HG02763 (cell line): ENCODE measurements around the gene TOR1A.
A peak's percentile ranks its signal among the peaks of the same experiment; 100 is the strongest.

Experiments used
- ATAC-seq: cut with Tn5 transposase; IDR thresholded peaks from one replicate; pipeline ENCODE4 v1.9.1; 2021; ENCODE audit warnings: mild to moderate bottlenecking, moderate library complexity; ENCODE audit not compliant: unreplicated experiment

TOR1A gene, protein sequence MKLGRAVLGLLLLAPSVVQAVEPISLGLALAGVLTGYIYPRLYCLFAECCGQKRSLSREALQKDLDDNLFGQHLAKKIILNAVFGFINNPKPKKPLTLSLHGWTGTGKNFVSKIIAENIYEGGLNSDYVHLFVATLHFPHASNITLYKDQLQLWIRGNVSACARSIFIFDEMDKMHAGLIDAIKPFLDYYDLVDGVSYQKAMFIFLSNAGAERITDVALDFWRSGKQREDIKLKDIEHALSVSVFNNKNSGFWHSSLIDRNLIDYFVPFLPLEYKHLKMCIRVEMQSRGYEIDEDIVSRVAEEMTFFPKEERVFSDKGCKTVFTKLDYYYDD

DNA sequence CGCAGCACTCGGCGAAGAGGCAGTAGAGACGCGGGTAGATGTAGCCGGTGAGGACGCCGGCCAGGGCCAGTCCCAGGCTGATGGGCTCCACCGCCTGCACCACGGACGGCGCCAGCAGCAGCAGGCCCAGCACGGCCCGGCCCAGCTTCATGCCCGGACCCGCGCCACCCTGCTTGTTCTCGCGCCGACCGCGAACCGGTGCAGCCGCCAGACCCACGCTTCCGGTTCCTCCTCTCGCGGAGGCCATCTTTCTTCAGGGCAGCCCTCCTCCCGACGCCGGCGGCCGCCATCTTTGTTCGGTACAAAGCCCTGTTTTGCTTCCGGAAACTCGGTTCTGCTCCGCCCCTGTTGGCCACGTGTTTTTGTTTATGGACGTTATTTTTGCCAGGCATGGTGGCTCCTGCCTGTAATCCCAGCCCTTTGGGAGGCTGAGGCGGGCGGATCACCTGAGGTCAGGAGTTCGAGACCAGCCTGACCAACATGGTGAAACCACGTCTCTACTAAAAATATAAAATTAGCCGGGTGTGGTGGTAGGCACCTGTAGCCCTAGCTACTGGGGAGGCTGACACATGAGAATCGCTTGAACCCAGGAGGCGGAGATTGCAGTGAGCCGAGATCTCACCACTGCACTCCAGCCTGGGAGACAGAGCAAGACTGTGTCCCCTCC is at the start of gene TOR1A:
Gene TOR1A (minus strand): TSS at position 202 of the 667 bp plus-strand sequence. CDS start 51 bp downstream, at position 151.
- ATAC-seq = peak; percentile 88

DNA sequence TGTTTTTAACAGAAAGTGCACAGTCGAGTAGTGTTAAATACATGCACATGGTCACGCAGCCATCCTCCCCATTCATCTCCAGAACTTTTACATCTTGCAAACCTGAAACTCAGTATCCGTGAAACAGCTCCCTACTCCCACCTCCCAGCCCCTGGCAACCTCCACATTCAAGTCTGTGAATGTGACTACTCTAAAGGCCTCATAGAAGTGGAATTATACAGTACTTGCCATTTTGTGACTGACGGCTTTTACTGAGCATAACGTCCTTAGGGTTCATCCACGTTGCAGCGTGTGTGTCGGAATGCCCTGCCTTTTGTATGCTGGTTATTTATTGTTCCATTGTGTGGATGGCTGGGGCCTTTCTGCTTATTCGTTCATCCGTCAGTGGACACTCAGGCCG is 47.1 kb upstream of the TOR1A start:
- no peak for ATAC-seq

DNA sequence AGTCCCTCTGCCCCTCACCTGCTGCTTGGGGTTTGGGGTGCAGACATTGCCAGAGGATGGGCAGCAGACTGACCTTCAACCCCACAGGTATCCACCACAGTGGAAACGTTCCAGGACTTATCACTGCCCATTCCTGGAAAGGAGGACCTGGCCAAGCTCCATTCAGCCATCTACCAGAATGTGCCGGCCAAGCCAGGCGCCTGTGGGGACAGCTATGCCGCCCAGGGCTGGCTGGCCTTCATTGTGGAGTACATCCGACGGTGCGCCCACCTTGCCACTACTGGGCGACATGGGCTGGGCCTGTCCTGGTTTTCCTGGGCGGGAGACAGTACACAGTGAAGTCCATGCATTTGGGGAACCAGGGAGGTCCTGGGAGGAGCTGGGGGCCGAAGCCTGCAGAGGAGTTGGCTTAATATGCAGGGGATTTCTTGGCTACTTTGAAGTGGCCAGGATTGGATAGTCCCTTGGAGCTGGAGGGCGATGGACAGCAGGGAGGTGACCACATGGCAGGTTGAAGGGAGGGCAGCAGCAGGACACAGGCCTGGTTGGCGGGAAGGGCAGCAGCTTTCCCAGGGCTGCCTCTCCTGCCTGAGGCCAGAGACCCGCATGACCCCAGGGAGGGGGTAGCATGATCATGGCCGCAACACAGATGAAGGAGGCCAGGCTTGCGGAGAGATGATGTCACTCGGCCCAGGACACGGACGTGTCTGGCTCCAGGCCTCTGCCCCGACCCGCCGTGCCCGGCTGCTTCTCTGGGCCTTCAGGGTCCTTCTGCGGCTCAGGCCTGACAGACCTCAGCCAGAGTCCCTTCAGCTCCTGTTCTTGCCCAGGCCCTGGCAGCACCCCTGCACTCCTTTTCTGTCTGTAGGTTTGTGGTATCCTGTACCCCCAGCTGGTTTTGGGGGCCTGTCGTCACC is 45.9 kb upstream of the TOR1A start:
- no peak for ATAC-seq

DNA sequence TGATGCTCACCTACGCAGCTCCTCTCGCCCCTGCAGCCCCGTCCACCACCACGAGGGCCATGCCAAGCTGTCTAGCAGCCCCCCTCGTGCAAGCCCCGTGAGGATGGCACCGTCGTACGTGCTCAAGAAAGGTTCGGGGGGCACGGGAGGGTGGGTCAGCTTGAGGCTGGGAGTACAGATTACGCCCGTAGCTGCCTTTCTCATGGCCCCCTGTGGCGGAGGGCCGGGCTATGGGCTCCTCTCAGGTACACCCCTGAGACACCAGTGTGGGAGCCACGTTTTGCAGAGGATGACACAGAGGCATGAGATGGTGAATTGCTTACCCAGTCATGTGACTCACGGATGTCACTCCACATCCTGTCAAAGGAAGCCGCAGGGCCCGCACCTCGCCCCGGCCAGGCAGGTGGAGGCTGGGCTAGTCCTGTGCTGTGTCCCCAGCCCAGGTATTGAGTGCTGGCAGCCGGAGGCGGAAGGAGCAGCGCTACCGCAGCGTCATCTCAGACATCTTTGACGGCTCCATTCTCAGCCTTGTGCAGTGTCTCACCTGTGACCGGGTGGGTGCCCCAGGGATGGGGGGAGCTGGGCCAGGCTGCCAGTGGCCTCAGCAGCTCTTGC is 45.0 kb upstream of the TOR1A start:
- no peak for ATAC-seq

DNA sequence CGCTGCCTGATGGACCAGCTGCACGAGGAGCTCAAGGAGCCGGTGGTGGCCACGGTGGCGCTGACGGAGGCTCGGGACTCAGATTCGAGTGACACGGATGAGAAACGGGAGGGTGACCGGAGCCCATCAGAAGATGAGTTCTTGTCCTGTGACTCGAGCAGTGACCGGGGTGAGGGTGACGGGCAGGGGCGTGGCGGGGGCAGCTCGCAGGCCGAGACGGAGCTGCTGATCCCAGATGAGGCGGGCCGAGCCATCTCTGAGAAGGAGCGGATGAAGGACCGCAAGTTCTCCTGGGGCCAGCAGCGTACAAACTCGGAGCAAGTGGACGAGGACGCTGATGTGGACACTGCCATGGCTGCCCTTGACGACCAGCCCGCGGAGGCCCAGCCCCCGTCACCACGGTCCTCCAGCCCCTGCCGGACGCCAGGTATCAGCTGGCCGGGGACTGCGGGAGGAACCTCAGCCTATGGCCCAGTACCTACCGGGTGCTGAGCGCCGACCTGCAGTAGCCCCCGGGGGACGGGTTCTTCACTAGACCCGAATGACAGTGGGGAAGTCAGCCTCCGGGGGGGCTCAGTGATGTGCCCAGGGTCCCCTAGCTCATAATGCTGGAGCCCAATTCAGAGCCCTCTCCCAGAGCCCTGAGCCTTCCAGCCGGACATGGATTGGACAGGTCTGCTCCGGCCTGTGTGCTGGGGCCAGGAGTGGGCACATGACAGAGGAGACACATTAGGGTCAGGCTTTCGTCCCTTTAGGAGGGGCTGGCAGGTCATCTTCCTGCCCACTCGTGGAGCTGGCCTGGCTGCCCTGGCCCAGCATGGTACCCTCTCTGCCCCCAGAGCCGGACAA is 44.3 kb upstream of the TOR1A start:
- ATAC-seq = no peak

DNA sequence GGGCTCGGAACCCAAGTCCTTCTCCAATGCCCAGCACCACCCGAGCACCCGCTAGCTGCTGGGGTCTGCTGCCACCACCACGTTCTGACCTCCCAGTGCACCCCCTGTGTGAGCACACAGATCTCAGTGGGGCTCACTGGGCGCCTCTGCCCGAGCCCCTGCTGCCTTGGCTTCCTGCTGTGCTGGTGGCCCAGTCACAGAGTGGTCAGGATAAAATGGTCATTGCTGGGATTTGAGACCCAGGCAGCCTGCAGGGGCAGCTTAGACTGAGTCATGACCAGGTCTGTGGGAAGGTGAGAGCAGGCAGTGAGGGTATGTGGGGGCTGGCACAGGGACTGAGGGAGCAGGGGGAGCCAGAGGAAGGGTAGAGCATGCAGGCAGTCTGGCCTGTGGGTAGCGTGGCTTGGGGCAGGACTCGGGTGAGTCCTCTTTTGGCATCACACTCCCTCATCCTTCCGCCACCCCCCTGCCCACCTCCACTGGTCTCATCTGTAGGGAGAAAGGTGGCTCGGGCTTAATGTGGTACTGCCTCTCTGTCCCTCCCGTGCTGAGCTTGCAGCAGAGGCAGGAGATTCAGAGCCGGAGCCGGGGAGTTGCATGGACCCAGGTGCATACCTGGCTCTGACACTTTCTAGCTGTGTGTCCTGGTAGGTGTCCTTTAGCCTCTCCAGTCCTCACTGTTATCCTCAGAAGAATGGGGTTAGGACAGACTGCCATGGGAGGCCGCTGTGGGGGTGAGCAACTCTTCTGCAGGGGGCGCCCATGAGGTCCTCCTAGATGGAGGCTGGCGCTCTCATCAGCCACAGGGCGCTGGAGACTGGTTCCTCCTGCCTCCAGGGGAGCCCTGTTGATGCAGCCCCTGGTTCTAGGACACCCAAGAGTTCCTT is 43.4 kb upstream of the TOR1A start:
- ATAC-seq = no peak

DNA sequence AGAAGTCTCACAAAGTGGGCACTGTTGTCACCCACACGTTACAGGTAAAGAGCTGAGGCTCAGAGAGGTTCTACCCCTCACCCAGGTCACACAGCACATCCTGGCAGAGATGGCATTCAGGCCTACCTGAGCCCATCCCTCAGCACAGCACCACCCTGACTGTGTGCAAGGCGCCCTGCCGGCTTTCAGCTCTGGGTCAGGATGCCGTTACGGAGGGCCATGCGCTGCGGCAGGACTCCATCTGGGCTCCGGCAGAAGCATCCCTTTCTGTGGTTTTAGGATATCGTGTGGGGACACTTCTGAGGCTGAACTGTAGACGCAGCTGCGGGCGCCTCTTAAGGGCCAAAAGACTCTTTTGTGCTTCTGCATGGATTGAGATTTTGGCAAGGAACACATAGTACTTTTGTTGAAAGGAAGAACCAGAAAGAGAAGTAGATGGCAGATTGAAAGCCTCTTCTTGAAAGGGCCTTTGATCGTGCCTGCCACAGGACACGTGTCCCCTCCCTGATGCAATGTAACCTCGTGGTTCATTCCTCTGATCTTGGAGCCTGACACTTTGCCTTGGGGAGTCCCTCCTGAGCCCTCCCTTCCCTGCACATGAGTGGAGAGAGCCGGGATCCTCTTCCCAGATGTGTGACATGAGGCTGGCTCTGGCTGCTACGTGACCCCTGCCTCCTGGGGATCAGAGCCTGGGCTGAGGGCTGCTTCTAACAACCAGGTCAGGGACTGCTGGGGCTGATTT is 42.6 kb upstream of the TOR1A start:
- ATAC-seq = no peak

DNA sequence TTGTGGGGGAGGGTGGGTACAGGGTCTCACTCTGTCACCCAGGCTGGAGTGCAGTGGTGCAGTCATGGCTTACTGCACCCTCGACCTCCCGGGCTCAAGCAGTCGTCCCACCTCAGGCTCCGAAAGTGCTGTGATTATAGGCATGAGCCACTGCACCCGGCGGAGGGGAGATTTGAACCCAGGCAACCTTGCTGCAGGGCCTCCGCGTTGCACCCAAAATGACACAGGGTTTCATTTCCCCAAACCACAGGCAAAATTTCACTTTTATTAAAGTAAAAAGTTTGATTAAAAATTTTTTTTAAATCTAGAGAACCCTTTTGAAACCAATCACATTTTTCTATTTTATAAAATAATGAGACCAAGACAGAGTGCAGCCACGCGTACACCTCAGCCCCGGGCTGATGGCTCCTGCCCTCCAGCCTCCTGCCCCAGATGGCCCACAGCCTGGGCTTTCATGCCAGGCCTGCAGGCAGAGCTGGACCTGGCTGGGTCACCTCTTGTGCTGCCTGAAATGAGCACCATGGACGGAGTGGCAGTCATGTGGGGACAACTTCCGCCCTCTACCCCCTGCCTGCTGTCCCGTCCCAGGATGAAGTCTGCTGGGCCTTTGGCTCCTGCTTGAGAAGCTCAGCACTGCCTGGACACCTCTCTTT is 41.9 kb upstream of the TOR1A start:
- ATAC-seq = no peak

DNA sequence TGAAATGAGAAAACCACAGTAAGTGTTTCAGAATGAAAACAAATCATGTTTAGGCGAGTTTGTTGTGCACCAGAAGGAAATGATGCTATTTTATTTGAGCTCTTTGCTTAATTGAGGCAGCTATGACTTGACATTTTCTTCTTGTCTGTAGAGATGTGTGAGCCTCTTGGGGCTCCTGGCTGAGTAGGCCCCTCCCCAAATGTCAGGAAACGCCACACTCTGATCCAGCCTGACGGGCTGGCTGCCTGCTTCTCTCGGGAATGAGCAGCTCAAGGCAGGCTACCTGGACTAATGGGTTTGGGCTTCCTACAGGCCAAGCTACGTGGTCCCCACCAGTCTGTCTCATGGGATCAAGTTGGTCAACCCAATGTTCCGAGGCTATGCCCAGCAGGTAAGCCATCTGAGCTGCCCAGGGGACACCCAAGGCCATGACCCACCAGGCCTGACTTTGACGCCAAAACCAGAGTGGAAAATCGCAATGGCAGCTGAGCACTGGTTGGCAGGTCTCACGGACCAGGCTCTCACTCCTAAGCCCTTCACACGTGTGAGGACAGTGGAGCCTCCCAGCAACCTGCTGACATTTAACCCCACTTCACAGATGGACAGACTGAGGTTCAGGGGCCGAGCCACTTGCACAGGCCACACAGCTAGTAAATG is 41.2 kb upstream of the TOR1A start:
- ATAC-seq = no peak

DNA sequence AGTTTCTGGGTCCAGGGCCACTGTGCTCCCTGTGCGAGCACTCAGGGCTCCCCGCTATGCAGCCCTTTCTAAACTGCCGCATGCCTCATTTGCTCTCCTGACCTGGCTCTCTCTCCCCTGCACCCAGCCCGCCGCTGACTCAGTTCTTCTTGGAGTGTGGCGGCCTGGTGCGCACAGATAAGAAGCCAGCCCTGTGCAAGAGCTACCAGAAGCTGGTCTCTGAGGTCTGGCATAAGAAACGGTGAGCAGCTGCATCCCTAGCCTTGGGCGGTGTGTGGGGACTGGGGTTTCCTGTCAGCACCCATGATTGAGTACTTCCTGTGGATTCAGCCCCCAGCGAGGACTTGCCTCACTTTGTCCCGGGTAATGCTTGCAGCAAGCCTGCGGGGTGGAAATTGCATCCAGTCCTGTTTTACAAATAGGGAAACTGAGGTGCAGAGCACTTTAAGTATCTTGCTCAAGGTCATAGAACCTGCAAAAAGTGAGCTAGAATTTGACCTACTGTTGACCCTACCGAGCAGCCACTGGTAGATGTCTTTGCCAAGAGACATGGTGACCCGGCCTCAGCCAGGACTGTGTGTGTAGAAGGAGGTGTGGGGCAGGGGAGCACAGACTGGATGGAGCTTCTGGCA is 39.2 kb upstream of the TOR1A start:
- ATAC-seq = no peak

DNA sequence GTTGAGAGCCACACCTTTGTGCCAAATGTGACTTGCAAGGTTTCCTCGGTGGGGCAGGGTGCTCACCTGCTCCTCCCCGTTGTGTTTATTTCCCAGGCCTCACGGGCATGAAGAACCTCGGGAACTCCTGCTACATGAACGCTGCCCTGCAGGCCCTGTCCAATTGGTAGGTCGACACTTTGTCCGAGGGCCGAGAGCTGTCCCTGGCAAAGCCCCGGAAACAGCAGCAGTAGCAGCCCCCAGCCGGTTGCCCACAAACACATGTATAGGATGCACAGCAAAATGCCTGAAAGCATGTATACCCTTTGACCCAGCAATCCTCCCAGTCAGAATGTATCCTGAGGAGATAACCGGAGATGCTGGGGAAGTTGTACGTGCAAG is 37.5 kb upstream of the TOR1A start:
- ATAC-seq = no peak

DNA sequence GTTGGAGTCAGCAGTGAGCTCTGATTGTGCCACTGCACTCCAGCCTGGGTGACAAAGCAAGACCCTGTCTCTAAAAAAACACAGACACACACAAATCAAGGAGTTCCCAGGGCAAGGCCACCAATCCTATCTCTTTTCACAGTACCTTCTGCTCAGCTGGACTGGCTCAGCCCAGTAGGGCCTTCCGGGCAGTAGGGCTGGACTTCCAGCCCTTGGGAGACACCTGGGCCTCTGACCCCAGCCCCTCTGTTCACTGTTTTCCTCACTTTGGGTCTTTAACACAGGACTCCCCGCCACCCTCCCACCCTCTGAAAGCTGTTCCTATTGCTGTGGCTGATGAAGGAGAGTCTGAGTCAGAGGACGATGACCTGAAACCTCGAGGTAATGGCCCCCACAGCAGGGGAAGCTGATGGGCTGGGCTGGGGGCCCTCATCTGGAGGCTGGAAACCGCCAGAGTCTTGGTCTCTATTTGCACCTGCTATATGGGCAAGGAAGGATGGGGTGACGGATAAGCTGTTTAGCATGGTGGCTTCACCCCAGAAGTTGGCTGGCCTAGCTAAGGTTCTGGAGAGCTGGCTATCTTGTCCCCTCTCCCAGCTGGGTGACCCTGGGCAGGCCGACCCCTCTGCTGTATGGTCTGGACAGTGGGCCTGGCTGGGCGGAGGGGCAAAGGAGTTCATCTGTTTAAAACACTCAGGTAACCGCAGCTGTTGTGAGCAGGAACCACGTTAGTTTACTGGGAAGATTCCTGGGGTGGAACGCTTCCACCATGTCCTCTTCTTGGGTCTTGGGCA is 36.9 kb upstream of the TOR1A start:
- ATAC-seq = no peak

DNA sequence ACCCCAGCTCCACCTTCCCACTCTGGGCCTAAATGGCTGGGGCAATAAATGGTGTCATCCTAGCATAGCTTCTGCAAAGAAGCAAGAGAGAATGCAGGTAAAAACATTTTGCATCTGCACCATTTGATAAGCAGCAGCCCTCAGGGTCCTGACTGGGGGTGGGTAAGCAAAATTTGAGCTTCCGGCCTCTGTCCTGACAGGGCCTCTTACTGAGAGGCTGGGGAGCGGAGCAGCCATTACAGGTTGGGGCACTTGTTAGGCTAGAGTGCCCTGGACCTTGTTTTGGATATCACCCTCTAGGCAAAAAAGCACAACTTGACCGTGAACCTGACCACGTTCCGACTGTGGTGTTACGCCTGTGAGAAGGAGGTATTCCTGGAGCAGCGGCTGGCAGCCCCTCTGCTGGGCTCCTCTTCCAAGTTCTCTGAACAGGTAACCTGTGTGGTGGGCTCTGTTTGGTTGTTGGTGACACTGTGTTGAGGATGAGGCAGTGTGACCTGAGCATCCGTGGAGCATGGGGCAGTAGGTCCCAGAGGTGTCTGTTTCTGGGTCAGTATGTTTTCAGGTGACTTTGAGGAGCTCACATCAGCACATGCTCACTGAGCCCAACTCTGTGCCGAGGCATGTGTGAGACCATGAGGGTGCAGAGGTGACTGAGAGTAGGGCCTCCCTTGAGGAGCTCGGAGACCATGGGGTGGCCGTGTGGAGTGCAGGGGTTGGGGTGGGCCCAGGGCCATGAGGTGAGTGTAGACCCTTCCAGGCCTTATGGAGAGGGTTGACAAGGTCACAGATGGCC is 34.4 kb upstream of the TOR1A start:
- ATAC-seq = no peak

DNA sequence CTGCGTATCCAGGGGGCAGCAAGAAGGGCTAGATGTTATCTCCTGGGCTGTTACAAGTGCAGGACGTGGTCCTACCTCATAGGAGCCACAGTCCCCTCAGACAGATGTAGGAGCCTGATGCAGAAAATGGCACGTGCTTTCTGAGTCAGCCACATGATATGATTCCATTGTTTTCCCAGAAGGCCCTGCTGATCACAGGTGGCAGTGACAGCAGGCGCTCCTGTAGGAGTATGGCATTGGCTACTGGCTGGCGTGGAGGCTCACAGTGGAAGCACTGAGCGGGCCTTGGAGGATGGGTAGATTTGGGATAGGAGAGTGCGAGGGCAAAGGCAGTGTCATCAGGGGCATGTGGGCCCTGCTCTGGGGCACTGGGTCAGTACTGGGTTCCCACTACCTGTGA is 33.3 kb upstream of the TOR1A start:
- no peak for ATAC-seq

DNA sequence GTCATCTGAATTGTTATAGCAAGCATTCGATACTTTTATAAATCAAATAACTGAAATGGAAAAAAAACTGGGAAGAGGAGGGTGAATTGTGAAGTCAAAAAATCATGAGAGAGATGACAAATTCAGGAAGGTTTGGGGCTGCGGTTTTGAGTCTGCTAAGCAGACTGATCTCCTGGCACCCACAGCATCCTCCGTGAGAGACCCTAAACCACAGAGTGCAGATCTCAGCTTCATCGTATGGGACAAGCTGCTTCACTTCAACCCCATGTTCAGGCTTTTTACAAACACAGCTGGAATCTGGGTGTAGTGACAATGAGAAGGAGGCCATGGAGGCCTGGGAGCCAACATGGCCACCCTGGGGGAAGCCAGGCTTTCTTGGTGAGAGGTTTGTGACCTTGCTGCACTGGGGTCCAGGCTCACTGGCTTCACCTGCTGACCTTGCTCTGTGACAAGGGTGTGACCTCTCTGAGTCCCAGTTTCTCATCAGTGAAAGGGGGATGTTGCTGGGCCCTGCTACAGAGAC is 30.7 kb upstream of the TOR1A start:
- no peak for ATAC-seq
